SKM-1 (cell line): ENCODE measurements around the gene GNAO1.

Experiments
- DNase-seq: peaks from one replicate; lab custom pipeline; 2025; ENCODE audit not compliant: unreplicated experiment; lab: John Stamatoyannopoulos, UW

The GNAO1 gene

DNA sequence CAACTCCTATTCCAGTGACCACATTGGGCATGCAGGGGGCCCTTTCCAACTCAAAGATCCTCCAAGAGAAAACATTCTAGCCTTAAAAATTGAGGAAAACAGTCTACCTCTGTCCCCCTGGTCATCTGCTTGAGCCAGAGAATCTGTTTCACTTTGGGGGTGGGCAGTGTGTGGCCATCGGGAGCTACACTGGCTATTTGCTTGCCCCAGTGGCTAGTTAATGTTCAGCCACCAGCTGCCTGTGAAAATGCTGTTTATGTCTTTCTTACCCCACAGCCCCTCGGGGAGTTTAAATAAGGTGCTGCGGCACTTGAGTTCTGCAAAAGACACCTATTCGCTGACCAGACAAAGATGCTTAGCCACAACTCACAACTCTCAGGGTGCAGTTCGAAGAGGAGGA lies 43.4 kb downstream of the GNAO1 start:
- DNase-seq, result peak; percentile 6

DNA sequence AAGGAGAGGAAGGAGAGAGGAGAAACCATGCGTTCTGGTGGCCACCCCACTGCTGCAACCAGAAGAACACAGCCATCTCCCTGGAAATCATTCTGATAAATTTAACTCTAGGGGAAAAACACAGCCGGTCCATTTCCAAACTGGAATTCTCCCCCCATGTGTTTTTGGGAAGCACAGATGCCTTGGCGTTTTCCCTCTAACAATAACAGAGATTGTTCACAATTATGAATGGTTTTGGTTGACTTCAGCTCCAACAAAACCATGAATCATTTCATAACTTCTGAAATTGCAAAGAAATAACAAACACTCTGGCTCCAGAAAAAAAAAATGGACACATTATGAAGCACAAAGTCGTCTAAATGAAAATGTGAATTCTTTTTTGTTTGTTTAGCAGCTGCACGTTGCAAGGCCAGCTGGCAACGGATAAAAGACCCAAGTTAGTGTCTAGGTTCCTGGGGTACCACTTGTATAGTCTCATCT lies 46.2 kb downstream of the GNAO1 start:
- DNase-seq, result no peak

DNA sequence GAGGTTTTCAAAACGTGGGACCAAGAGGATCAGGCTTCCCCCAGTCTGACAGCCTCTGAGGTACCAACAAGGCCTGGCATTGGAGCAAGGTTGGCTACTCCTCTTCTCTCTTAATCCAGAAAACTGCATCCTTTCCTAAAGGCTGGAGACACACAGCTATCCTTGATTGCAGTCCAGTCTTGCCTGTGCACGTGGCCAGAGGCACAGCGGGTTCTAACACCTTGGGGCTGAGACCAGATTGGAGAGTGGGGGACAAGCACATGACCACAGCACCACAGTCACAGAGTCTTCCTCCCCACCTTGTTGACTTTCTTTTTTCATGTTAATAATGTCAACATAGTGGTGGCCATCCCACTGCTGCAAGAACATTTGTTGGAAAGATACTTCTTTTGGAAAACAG lies 46.9 kb downstream of the GNAO1 start:
- DNase-seq, result no peak

DNA sequence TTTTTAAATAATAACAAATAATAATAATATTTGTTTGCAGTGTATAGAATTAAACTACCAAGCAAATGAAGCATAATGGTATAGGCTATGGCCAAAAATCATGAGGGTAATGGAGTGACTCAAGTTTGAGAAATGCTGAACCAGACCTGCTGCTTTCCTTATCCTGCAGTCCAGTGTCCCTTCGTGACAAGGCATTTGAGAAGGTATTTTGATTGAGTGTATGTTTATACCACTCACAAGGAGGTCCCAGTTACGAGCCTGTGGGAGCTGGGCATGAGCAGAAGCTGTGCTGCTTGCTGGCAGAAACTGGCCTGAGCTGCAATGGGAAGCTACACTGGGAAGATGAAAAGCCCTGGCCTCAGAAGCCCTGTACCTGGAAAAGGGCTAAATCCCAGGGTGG lies 50.3 kb downstream of the GNAO1 start:
- no peak for DNase-seq

DNA sequence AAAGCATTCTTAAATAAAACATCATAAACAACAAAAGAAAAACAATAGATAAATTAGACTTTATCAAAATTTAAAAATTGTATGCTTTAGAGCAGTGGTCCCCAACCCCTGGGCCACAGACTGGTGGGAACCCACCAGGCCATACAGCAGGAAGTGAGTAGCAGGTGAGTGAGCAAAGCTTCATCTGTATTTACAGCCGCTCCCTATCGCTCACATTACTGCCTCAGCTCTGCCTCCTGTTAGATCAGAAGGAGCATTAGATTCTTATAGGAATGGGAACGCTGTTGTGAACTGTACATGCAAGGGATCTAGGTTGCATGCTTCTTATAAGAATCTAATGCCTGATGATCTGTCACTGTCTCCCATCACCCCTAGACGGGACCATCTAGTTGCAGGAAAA lies 51.5 kb downstream of the GNAO1 start:
- no peak for DNase-seq

DNA sequence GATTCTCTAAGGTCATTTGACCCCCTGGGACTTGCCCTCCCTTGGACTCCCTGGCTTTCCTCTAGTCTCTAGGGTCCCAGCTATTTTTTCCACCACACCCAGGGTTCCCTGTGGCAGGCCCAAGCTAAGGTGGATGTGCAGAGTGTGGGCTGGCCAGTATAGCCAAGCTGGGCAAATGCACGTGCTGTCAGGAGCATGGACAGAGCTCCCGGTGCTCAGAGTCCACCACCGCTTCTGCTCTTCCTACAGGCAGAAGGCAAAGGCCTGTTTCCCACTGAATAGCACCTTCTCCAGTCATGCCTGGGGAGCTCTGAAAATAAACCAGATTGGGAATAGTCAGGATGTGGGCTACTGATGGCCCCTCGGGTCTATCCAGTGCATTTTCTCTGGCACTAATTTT lies 53.3 kb downstream of the GNAO1 start:
- no peak for DNase-seq

DNA sequence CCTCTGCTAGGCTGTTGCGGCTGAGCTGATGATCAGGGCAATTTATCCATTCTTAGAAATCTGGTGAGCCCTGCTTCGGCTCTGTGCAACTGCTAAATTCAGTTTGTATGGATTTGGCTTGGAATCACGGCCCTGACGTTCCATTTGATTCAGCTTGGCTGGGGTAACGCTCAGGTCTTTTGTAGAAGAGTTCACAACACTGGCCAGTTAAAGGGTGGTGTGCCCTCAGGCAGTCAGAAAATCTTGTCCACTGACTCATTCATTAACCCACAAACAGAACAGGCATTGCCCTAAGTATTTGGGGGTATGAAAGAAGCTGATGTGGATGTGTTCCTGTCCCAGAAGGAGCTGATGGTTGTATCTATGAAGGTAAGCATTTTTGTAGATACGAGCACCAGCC lies 53.9 kb downstream of the GNAO1 start:
- DNase-seq, result no peak

DNA sequence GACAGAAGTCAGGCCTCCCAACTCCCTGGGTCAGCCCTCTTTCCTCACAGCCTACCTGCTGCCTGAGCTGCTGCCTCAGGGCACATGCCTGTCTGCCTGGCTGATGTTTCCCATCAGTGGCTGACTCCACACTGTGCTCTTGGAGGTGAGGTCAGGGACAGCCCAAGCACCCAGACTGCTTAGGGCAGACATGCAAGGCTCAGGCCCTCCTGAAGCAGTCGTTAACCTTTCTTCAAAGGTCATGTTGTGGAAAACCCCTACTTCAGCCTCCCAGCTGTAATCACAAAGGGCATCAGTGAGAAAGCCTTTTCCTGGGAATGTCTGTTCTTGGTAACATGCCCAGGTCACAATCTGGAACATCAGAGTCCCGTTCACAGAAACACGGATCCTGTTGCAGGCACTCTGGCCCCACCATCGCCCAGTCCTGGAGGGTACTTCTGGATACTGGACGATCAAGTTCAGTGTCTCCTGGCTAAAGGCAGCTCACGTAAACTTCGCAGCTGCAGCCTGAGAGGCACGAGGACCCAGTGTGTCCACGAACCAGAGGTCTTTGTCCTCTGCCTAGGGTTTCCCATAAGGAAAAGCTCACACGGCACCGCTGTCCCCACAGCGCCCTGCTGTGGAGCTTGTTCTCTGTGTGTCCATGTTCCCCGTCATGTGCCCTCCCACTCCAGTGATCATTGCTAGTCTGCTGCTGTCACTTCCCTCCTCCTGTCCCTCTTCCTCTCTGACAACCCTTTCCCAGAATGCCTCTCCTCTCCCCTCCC lies 54.9 kb downstream of the GNAO1 start:
- DNase-seq, result no peak

DNA sequence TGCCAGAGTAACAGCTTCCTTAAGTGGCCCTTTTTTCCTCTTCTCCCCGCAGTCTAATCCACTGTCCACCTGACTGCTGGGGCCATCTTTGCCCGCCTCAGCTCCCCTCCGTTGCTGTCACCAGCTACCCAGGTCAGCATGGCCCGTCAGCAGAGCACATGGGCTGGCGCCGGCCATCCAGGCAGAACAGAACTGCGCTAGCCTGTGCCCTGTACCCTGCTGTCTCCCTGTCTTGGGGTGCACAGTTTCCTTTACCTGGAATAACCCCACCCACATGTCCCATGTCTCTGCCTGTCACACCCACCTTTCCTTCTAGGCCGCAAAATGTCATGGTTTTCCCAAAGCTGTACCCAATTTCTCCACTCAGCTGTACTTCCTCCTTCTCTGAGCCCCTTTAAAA lies 55.7 kb downstream of the GNAO1 start:
- no peak for DNase-seq

DNA sequence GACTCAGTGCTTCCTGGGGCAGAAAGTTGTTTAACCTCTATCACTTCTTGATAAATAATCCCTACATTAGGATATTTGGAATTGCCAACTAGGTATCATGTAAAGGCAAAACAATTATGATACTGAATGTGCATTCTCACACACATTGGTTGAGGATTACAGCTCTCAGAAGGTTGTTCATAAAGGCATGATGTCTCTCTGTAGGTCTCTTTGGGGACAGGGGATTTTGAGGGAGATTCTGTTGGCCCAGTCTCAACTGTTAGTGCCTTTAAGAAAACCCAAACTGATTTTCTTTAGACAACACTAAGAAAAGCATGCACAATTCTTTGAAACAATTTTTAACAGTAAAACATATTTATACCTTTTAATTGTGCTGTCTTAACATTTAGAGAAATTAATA lies 56.5 kb downstream of the GNAO1 start:
- no peak for DNase-seq

DNA sequence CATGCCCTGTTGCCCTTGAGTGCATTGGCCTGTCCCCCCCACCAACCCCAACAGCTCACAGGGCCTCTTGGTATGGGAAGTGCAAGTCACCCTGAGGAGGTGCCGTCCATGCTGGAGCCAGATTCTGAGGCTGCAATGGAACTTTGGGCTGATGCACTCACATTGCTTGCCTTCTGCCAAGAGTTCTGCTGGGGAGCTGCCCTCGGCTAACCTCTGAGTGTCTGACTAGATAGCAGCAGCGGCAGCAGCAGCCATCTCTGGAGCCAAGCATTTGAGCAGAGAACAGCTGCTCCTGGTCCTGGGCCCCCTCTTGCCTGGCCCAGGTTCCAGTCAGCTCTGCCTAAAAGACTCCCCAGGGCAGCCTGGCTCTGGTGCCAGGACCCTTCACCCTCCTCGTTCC lies 61.5 kb downstream of the GNAO1 start:
- DNase-seq, result no peak

DNA sequence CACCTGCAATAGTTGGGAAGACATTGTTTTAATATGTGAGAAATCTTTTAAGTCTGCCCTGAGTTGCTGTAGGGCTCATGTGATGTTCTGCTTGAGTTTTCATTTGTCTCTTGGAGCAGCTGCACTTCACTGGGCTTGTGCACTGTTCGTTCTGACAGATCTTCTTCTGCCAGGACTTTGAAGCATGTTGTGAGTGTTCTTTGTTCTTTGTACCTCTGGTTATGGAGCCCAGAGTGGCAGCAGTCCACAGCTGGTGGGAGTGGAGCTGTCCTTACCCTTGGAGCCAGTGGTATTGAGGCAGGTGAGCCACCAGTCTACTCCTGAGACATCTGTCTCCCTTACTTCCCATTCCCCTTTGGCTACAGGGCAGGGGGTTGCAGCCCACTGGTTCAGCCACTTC lies 64.6 kb downstream of the GNAO1 start:
- no peak for DNase-seq

DNA sequence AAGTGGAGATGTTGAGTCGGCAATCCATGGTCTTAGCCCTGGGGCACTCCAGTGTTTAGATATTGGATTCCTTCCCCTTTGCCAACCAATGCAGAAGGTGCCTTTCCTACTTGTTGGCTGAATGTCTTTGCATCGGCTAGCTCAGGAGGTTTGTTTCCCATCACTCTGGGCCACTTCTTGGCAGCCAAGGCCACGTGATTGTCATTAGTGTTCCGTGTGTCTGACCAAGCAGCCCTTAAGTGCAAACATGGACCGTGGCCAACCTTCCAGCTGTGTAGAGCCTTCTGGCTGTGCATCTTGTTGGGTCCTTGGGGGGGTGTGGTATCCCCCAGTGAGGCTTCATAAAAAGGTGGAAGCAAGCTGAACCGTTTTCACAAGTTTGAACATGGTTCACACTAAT lies 66.0 kb downstream of the GNAO1 start:
- no peak for DNase-seq

DNA sequence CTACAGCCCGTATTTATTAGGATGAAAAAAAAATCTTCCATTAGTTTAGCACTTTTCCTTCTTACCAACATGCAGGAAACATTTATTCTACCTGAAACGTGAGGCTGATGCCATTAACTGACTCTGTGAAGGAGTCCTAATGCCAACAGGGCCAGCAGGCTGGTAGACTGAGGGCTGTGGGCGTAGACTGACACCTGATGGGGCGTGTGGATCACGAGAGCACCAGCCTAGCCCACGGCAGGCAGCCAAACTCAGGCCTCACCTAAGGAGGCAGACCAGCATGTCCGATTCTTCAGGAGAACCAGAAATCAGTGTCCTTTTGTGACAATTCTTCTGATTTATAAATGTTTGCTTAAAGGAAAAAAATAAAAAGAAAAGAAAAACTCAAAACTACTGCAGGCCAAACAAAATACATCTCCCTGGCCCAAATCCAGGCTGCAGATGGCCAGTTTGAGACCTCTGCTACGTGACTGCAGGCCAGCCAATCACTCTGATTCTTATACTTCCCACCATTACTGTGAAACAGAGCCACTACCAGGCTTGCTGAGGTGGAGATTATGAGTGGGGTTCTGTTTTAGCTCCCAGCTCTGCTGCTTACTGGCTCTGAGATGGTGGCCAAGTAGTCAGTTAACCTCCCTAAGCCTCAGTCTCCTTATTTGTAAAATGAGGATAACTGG lies 66.5 kb downstream of the GNAO1 start:
- no peak for DNase-seq

DNA sequence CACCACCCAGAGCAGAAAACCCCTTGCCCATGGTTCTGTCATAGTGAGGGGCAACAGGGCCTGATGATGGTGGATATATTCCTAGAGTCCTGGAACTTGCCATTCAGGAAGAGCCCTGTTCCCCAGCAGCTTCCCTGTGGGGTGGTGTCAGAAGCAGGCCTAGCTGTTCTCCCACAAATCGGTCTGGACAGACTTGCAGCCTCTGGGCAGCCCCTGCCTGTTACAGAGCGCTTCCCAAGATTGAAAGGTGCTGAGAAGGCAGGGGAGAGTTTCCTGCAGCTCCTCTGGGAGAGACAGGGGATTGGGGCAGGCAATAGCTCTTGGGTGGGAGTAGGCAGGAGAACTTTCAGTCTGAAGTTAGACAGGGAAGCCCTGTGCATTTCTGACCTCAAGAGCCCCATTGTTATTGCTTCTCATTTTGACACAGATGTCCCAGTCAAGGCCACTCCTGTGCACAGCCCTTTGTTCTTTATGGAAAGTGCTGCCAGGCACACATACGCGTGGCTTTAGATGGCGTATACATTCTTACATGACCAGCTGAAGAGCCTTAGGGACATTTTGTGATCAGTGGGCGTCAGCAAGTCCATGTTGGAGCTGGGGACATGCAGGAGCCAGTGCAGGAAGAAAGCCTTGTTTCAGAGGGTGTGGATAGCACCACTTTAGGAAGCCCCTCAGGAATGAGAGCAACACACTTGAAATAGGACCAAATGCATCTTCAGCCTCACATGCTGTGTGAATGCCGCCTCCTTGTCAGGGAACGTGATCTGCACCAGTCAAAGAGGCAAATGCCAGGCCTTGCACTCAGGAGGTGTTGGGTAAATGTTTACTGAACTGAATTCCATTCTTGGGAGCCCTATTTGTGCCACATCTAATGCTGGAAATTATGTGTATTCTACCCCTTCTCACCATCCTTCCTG lies 67.5 kb downstream of the GNAO1 start:
- DNase-seq, result no peak

DNA sequence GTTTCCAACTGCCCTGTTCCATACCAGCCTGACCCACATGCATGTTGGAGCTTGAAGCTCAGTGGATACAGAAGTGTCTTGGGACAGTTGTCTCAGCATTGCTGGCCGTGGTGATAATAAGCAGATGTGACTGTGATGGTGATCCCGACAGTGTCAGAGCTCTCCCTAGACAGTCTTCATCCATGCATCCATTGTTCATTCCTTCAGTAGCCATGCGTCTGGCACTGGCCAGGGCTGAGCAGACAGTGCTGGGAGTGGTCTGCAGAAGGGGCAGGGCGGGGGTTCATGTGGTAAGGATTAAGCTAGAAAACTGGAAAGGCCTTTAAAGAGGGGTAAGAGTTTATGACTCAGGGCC lies 68.1 kb downstream of the GNAO1 start:
- no peak for DNase-seq

DNA sequence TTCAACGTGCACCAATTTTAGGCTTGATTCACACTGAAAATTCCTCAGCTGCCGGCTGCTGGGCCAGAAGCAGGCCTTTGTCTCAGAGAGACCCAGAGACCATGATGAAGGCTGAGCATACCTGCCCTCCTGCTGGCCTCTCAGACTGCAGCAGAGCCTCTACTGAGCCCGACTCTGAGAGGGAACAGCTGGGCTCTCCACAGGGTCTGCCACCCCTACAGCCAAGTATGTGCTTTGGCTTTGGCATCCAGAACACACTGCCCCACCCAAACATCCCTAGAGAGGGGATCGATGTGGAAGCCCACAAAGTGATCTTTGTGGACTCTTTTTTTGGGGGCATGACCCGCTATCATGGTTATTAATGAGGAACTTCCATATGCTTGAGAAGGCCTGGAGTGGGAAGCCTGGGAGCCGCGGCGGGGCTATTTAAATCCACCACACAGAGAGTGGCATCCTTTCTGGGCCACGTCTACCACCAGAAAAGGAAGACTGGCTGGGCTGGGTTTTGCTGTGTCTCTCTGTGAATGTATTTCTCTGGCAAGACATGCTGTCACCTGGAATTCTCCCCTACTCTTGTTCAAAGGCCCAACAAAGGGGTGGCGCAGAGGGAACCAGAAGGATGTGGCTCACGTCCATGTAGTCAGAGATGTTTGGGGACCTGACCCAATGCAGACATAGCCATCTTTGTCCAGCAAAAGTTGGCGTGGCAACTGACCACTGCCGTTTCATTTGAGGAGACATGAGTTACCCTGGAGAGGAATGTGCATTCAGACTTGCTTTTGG lies 69.3 kb downstream of the GNAO1 start:
- DNase-seq, result no peak

DNA sequence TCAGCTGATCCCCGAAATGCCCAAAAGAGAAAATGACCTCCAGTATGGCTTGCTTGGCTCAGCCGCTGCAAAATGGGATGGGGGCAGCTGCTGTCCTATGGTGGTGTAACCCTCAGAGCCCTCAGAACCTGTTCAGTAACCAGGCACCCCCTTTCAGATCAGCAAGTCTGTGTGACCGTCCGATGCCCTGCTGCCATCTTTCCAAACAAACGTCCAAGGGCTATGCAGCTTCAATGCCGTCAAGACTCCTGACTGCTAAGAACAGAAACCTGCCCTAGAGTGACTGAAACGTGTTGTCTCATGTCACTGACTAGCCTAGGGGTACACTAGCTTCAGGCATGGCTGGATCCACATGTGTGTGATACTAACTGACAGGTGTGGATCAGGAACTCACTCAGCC lies 70.4 kb downstream of the GNAO1 start:
- no peak for DNase-seq

DNA sequence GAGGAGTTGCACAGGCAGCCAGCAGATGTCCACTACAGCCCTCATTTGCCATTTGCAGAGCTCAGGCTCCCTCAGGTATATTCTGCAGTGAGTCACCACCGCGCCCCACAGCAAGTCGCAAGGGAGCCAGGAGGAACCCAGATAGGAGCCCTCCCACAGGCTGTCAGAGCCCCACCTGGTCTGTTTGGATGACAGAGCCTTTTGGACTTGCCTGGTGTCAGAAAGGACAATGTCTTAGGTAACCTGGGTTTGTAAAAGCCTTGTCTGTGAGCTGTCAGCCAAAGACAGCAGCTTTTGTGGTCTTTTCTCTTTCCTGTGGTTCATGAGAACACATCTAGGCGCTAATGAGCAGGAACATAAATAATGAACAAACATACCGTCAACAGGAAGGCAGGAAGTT lies 70.9 kb downstream of the GNAO1 start:
- no peak for DNase-seq

DNA sequence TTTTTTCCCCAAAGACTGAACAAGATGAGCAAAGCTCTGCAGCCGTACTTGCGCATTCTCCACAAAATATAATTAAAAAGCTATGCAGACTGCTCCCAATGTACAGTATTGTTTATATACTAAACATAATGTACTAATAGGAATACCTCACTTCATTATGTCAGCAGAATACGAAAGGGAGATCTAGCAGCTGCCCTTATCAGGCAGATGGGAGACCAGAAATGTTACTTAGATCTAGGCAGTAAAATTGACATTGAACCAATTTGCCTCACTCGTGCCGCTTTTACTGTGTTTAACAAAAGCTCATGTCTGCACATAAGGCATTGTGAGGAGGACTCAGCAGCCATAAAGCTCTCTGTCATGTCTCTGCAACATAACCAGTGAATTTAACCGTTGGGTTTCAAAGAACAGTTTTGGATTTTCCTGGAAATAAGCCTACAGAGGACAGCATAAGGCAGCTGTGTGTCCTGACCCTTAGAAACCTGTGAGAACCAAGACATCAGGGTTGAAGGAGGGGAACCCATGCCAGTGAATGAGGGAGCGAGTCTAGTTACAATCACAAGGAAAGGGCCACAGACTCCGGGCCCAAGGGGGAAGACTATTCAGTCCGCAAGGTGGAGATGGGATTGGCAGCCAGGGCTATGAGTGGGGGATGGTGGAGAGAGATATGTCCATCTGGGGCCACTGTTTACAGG lies 71.4 kb downstream of the GNAO1 start:
- DNase-seq, result no peak
